Germinal center (tissue), 1 donor: Measurements from ENCODE around the gene SLC1A1.
"Not testable (repeated sequence)": the region's sequence is repeated elsewhere in the genome, so short reads cannot be mapped to it uniquely, and the experiment has no call there.

Source experiments
- DNase-seq: peaks from one replicate; pipeline ENCODE4 v3.0.0; 2012; ENCODE audit warnings: mixed read lengths, low spot score

SLC1A1 gene

GRCh38 chr9:4541856-4542255 is 51.6 kb downstream of the SLC1A1 start:
- no peak for DNase-seq

- DNase-seq, result not testable (repeated sequence)
Observed at GRCh38 chr9:4544714-4545113, 54.4 kb downstream of the SLC1A1 start.

- DNase-seq, result no peak
Observed at GRCh38 chr9:4547016-4547415, 56.7 kb downstream of the SLC1A1 start.

- DNase-seq, result peak; percentile 32
Observed at GRCh38 chr9:4548811-4549725, 58.8 kb downstream of the SLC1A1 start.

- DNase-seq, result no peak
Observed at GRCh38 chr9:4549751-4550295, 59.6 kb downstream of the SLC1A1 start.

GRCh38 chr9:4550777-4551484 is 60.7 kb downstream of the SLC1A1 start:
- DNase-seq, result no peak

- DNase-seq, result no peak
Observed at GRCh38 chr9:4553951-4554381, 63.7 kb downstream of the SLC1A1 start.

- no peak for DNase-seq
Observed at GRCh38 chr9:4555236-4555635, 65.0 kb downstream of the SLC1A1 start.

- DNase-seq, result no peak
Observed at GRCh38 chr9:4558371-4558998, 68.2 kb downstream of the SLC1A1 start.

- peak; percentile 61 for DNase-seq
Observed at GRCh38 chr9:4559261-4560182, 69.3 kb downstream of the SLC1A1 start.

GRCh38 chr9:4563105-4563504 is 72.8 kb downstream of the SLC1A1 start:
- DNase-seq, result no peak

- no peak for DNase-seq
Observed at GRCh38 chr9:4566806-4567205, 76.5 kb downstream of the SLC1A1 start.

- DNase-seq, result no peak
Observed at GRCh38 chr9:4567601-4568000, 77.3 kb downstream of the SLC1A1 start.

- no peak for DNase-seq
Observed at GRCh38 chr9:4569101-4569500, 78.8 kb downstream of the SLC1A1 start.

GRCh38 chr9:4572184-4572826 is 82.0 kb downstream of the SLC1A1 start:
- no peak for DNase-seq

- DNase-seq, result no peak
Observed at GRCh38 chr9:4573176-4573575, 82.9 kb downstream of the SLC1A1 start.

GRCh38 chr9:4573634-4574389 is 83.5 kb downstream of the SLC1A1 start:
- DNase-seq, result no peak

GRCh38 chr9:4574657-4575243 is 84.5 kb downstream of the SLC1A1 start:
- DNase-seq, result no peak

GRCh38 chr9:4575997-4576396 is 85.7 kb downstream of the SLC1A1 start:
- no peak for DNase-seq

- no peak for DNase-seq
Observed at GRCh38 chr9:4576448-4576847, 86.2 kb downstream of the SLC1A1 start.
